Pancreas (tissue), 10 donors: ENCODE measurements around the gene PCCA. TPM values are rescaled to one million over a fixed set of nuclear protein-coding genes. Genes with fewer than 3 reads are reported as not detected.
A peak's percentile ranks its signal among the peaks of the same experiment; 100 is the strongest.
"Not testable (repeated sequence)": the region's sequence is repeated elsewhere in the genome, so short reads cannot be mapped to it uniquely, and the experiment has no call there.

Source experiments
- ATAC-seq, 4 donors: fragments of 200-7000 bp; cut with Tn5 transposase; one replicate each; pipeline versions ENCODE4 v1.8.0 to v1.9.1; 2020; ENCODE audit warnings: mild to moderate bottlenecking in 4 of 4, moderate library complexity in 4 of 4
- DNase-seq, 6 donors: peaks; one replicate each; pipeline ENCODE4 v3.0.0-alpha.2; 2020
- FAIRE-seq: peaks from 2 replicates; lab custom pipeline; 2012; peaks lifted over from hg19 to GRCh38; lab: Jason Lieb, UNC
- H3K27ac ChIP-seq, 4 donors: fragments of 200-600 bp; sonication (generic); 1 replicate in 3 of 4; 2 replicates in 1 of 4; pipeline versions ENCODE4 v1.5.0 to v1.8.0; 2020
- H3K27me3 ChIP-seq, 4 donors: fragments of 200-600 bp; one replicate each; pipeline ENCODE4 v1.8.0; 2021
- H3K36me3 ChIP-seq, 3 donors: fragments of 200-600 bp; sonication (generic) in 1 of 3; one replicate each; pipeline versions ENCODE4 v1.5.0 to v1.8.0; 2020 to 2021
- H3K4me1 ChIP-seq, 3 donors: fragments of 200-600 bp; one replicate each; pipeline ENCODE4 v1.8.0; 2021
- H3K4me3 ChIP-seq, 4 donors: fragments of 200-600 bp; sonication (generic) in 2 of 4; one replicate each; pipeline versions ENCODE4 v1.5.0 to v1.8.0; 2020 to 2021
- H3K9me3 ChIP-seq, 4 donors: fragments of 200-600 bp; one replicate each; pipeline ENCODE4 v1.8.0; 2021
- WGBS, 2 donors: extraction: QIAGEN DNeasy Blood & Tissue Kit; methylation state at CpG; one replicate each; pipeline ENCODE4 v1.1.7; 2013; 5-methylcytosine and 5-hydroxymethylcytosine counted together
- intact Hi-C, 3 donors: fragments of 100-400 bp; cut with DNase I; formaldehyde crosslinking; loops; one replicate each; pipeline versions ENCODE4 v1.11.1 to v1.14.2; 2022
- polyA plus RNA-seq, 2 donors: library from polyadenylated mRNA; stranded (reverse); fragments of 200-250 nt; gene quantifications; one replicate each; pipeline ENCODE4 v1.2.3, GENCODE V29; 2013
- total RNA-seq, 6 donors: library from RNA; stranded (reverse); fragmentation: NEBNext Ultra II Directional in 4 of 6; extraction: Animal tissue kit (Norgen Biotek cat#: 25700) in 4 of 6; gene quantifications; one replicate each; pipeline versions ENCODE4 v1.2.1 to v1.2.4, GENCODE V29; 2021 to 2023
- TF ChIP-seq, protein P1 (sequence below), 4 donors: fragments of 200-600 bp; sonication (generic) in 3 of 4; IDR thresholded peaks; one replicate each; pipeline versions ENCODE4 v1.5.0 to v1.8.0; 2021; ENCODE audit warnings: antibody characterized with exemption in 4 of 4
- donor health status: healthy with polysubstance abuse.
- donor health status: DM: no; HTN: no; CAD: no; lungs with moderate emphysema.
- donor health status: DM: no; HTN: no; CAD: no.
- donor health status: control.
- donor health status: control.
- donor health status: Bipolar disorder and iron deficiency.
- donor health status: DM: yes; HTN: yes; CAD: no.
- donor health status: DM: no; HTN: no; CAD: no.
- donor health status: DM: no; HTN: no; CAD: no.
- donor health status: DM: yes; HTN: yes; CAD: no.

PCCA gene
- total and polyA plus RNA-seq, 8 donors: 14.2 to 32.1 (median 24.1) TPM

DNA sequence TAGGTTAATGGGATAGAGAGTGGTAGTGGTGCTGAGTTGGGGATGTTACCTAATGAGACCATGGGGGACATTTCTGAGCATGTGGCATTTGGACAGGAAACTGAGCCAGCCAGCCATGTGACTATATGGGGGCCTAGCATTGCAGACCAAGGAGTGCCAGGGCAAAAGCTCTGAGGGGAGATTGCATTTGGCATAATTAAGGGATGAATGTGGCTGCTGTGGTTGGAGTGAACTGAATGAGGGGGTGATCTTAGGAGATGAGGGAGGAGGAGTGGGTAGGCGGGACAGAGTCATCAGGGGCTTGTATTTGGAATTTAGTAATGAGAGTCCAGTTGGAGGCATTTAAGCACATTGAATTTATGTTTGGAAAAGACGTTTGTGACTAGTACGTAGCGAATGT is 6.6 kb downstream of the PCCA start:
- no peak for DNase-seq
- H3K4me3 ChIP-seq: no peak overlapping the region
- WGBS, 2 donors: 89 to 90% methylated on average over 4 of the region's 4 CpGs
- intact Hi-C loops: no loop called here
- no peaks in the 10 kb centered on the region for H3K27me3 ChIP-seq
- H3K4me1 ChIP-seq: peaks cover 0 to 28% (median 21%) of the 10 kb centered on the region in 3 donors
- FAIRE-seq: no peak
- H3K36me3 ChIP-seq: no peaks in the 10 kb centered on the region
- no peaks in the 10 kb centered on the region for H3K9me3 ChIP-seq
- TF ChIP-seq, protein P1, sequence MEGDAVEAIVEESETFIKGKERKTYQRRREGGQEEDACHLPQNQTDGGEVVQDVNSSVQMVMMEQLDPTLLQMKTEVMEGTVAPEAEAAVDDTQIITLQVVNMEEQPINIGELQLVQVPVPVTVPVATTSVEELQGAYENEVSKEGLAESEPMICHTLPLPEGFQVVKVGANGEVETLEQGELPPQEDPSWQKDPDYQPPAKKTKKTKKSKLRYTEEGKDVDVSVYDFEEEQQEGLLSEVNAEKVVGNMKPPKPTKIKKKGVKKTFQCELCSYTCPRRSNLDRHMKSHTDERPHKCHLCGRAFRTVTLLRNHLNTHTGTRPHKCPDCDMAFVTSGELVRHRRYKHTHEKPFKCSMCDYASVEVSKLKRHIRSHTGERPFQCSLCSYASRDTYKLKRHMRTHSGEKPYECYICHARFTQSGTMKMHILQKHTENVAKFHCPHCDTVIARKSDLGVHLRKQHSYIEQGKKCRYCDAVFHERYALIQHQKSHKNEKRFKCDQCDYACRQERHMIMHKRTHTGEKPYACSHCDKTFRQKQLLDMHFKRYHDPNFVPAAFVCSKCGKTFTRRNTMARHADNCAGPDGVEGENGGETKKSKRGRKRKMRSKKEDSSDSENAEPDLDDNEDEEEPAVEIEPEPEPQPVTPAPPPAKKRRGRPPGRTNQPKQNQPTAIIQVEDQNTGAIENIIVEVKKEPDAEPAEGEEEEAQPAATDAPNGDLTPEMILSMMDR (IDR thresholded peaks at IDR 0.05): no peak
- no peak overlapping the region for H3K27ac ChIP-seq
- no peak for ATAC-seq

DNA sequence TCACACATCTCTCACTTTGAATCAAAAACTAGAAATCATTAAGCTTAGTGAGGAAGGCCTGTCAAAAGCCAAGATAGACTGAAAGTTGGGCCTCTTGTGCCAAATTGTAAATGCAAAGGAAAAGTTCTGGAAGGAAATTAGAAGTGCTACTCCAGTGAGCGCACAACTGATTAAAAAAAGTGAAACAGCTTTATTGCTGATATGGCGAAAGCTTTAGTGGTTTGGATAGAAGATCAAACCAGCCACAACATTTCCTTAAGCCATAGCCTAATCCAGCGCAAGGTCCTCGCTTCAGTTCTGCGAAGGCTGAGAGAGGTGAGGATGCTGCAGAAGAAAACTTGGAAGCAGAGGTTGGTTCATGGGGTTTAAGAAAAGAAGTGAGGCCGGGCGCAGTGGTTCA is 7.6 kb downstream of the PCCA start:
- no peak for DNase-seq

DNA sequence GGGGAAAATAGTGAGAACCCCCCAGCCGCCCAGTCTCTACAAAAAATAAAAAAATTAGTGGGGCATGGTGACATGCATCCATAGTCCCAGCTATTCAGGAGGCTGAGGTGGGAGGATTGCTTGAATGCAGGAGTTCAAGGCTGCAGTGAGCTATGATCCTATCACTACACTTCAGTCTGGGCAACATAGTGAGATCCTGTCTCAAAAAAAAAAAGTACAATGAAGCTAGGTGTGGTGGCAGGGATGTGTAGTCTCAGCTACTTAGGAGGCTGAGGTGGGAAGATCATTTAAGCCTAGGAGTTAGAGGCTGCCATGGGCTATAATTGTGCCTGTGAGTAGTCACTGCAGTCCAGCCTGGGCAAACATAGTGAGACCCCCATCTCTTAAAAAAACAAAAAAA is 8.9 kb downstream of the PCCA start:
- Histone ChIP-seq H3K4me3 (no peak overlapping the region), H3K36me3 (no peaks in the 10 kb centered on the region), H3K4me1 (peaks cover 0 to 33% (median 31%) of the 10 kb centered on the region in 3 donors), H3K27me3 (no peaks in the 10 kb centered on the region), H3K27ac (peak overlapping the region in 1 of 4 donors; percentile 63), H3K9me3 (no peaks in the 10 kb centered on the region)
- WGBS, 2 donors: 95 to 100% methylated on average over 1 of the region's 1 CpG
- ATAC-seq (no peak), DNase-seq (no peak), FAIRE-seq (no peak)
- TF ChIP-seq, protein P1 (IDR thresholded peaks at IDR 0.05): no peak
- intact Hi-C loops: no loop called here

More for the DNA sequence above, 7.6 kb downstream of the PCCA start:
- H3K27ac ChIP-seq: no peak overlapping the region
- intact Hi-C loops: no loop called here
- H3K27me3 ChIP-seq: no peaks in the 10 kb centered on the region
- peaks cover 0 to 32% (median 30%) of the 10 kb centered on the region in 3 donors for H3K4me1 ChIP-seq
- H3K9me3 ChIP-seq: no peaks in the 10 kb centered on the region
- FAIRE-seq (no peak), ATAC-seq (no peak)
- no peak overlapping the region for H3K4me3 ChIP-seq
- TF ChIP-seq, protein P1 (IDR thresholded peaks at IDR 0.05): no peak
- 96 to 98% methylated on average over 7 of the region's 7 CpGs for WGBS, 2 donors
- H3K36me3 ChIP-seq: no peaks in the 10 kb centered on the region

DNA sequence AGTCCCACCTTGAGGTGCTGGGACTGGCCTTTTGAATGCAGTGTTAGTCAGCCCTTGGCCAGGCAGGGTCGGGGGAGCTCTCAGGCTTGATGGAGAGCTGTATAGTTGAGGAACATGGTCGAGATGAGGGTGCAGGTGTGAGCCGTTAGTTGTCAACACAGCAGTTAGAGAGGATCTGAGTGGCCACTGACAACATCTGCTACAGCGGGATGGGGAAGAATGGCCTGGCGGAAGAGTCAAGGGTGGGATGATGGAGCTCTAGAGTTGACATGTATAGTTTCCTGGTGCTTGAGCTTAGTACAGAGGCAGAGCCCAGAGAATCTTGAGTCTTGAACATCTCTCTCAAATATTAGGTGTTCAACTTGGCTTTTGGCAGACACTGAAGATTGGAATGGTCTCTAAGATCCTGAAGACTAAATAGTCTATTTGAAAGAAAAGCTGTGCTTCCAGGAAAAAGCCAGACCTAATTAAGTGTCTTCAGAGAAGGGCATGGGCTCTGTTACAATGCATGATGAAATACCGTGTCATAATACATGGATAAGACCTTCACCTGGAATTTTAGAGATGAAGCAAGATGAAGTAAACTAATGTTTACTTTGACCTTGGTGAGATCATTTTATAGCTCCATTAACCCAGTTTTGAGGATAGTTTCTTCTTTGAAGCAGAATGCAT is 9.7 kb downstream of the PCCA start:
- no peak for DNase-seq
- no peak for FAIRE-seq
- Histone ChIP-seq H3K4me3 (no peak overlapping the region), H3K27ac (peak overlapping the region in 2 of 4 donors; percentile 63 to 78), H3K27me3 (no peaks in the 10 kb centered on the region), H3K9me3 (no peaks in the 10 kb centered on the region), H3K4me1 (peaks cover 0 to 34% (median 33%) of the 10 kb centered on the region in 3 donors), H3K36me3 (no peaks in the 10 kb centered on the region)
- 89 to 91% methylated on average over 6 of the region's 6 CpGs for WGBS, 2 donors
- intact Hi-C loops: no loop called here
- TF ChIP-seq, protein P1 (IDR thresholded peaks at IDR 0.05): no peak
- ATAC-seq: peak; percentile 8 to 40 (median 17)

DNA sequence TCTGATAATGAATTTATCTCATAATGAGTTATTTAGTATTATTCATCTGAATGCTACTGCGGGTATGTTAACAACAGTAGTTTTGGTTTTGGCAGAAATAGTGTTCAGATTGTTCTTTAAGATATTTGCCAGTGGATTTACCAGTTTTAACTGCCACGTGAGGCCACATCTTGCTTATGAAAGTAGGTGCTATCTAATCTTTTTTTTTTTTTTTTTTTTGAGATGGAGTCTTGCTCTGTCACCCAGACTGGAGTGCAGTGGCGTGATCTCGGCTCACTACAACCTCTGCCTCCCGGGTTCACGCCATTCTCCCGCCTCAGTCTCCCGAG is 10.2 kb downstream of the PCCA start:
- H3K27me3 ChIP-seq, H3K36me3 ChIP-seq, FAIRE-seq, H3K4me3 ChIP-seq, intact Hi-C loops, H3K9me3 ChIP-seq, DNase-seq: not testable (repeated sequence)
- peaks cover 0 to 34% (median 33%) of the 10 kb centered on the region in 3 donors for H3K4me1 ChIP-seq
- WGBS, 2 donors: 41 to 51% methylated on average over 8 of the region's 8 CpGs
- ATAC-seq: peak; percentile 9 to 38 (median 30)
- peak overlapping the region; percentile 22 to 78 (median 46) for H3K27ac ChIP-seq
